Thyroid gland (tissue), 4 donors: ENCODE results near the gene LIPM.

Source experiments
- CTCF ChIP-seq, 6 experiments: fragments of 200-600 bp in 3 of 6; fragments of 450-650 bp in 3 of 6; sonication (generic) in 3 of 6; IDR thresholded peaks; one replicate each; pipeline ENCODE4 v1.5.1; 2016 to 2019; ENCODE audit warnings: antibody characterized with exemption in 6 of 6, mild to moderate bottlenecking in 2 of 6, inconsistent platforms in 1 of 6, moderate library complexity in 1 of 6
- POLR2A ChIP-seq, 2 donors: fragments of 450-650 bp; IDR thresholded peaks; one replicate each; pipeline ENCODE4 v1.6.1; 2017; ENCODE audit warnings: antibody characterized with exemption in 2 of 2, mild to moderate bottlenecking in 2 of 2, moderate library complexity in 1 of 2

- TF ChIP-seq CTCF (IDR thresholded peaks at IDR 0.05) (no peak), POLR2A (IDR thresholded peaks at IDR 0.05) (no peak)
These were observed 1.7 kb downstream of the LIPM start for GRCh38 chr10:88804083-88804812.
